HepG2 (cell line): ENCODE results near the gene DHX34. TPM values are rescaled to one million over a fixed set of nuclear protein-coding genes. Genes with fewer than 3 reads are reported as not detected.

ENCODE experiments used
- BRCA1 ChIP-seq: sonication (generic); formaldehyde crosslinking; IDR thresholded peaks from 2 replicates; pipeline ENCODE4 v1.4.0; 2020; ENCODE audit warnings: missing genetic modification reagents
- DNMT3B ChIP-seq: conservative IDR thresholded peaks from 2 replicates; pipeline ENCODE4 v1.6.1; 2016; ENCODE audit warnings: missing biosample characterization, control low read depth
- HNRNPH1 ChIP-seq: fragments of 200-400 bp; formaldehyde crosslinking; optimal IDR thresholded peaks from 2 replicates; pipeline ENCODE3; 2017; ENCODE audit warnings: mild to moderate bottlenecking, low read depth, low read length
- ZMYM4 ChIP-seq: sonication (generic); formaldehyde crosslinking; IDR thresholded peaks from 2 replicates; pipeline ENCODE4 v1.8.1; 2023; ENCODE audit warnings: mild to moderate bottlenecking, missing genetic modification reagents
- polyA plus RNA-seq, 8 experiments: library from polyadenylated mRNA; depleted of rRNA in 3 of 8; stranded (reverse) in 7 of 8; unstranded in 1 of 8; fragments of >200 nt; fragmentation: Illumina TruSeq in 4 of 8; extraction: Trizol in 4 of 8; gene quantifications; 2 replicates each; pipeline versions ENCODE4 v1.2.1 to v1.2.3, GENCODE V29; 2011 to 2016; ENCODE audit warnings: low read depth in 4 of 8, missing spikeins in 1 of 8, mixed read lengths in 1 of 8; ENCODE audit not compliant: insufficient read depth in 1 of 8
- total RNA-seq, 5 experiments: library from RNA; depleted of rRNA; stranded (reverse); fragments of >200 nt; fragmentation: Illumina TruSeq; extraction: Trizol; gene quantifications; 2 replicates each; pipeline ENCODE4 v1.2.3, GENCODE V29; 2016; ENCODE audit warnings: low read depth in 1 of 5
- TF ChIP-seq, protein P1 (sequence below): sonication (generic); formaldehyde crosslinking; IDR thresholded peaks from 2 replicates; pipeline ENCODE4 v1.4.0; 2020; ENCODE audit warnings: missing genetic modification reagents, borderline replicate concordance
- TF ChIP-seq, protein P2 (sequence below): sonication (generic); formaldehyde crosslinking; IDR thresholded peaks from 2 replicates; pipeline ENCODE4 v1.8.0; 2022; ENCODE audit warnings: mild to moderate bottlenecking, missing genetic modification reagents, moderate library complexity
- TF ChIP-seq, protein P3 (sequence below): sonication (generic); formaldehyde crosslinking; IDR thresholded peaks from 2 replicates; pipeline ENCODE4 v1.5.1; 2020; ENCODE audit warnings: mild to moderate bottlenecking, missing genetic modification reagents, borderline replicate concordance
- TF ChIP-seq, protein P4 (sequence below): sonication (generic); formaldehyde crosslinking; IDR thresholded peaks from 2 replicates; pipeline ENCODE4 v1.8.0; 2022; ENCODE audit warnings: missing genetic modification reagents, mild to moderate bottlenecking, inconsistent platforms, borderline replicate concordance
- TF ChIP-seq, protein P5 (sequence below): sonication (generic); formaldehyde crosslinking; IDR thresholded peaks from 2 replicates; pipeline ENCODE4 v1.5.0; 2020; ENCODE audit warnings: mild to moderate bottlenecking, missing genetic modification reagents

Gene DHX34
- total and polyA plus RNA-seq, 2 of the 13 experiments (the other 11 are each of a cell fraction or from before 2014, with no cell fraction given) = 9.2 to 12.0 TPM

DNA sequence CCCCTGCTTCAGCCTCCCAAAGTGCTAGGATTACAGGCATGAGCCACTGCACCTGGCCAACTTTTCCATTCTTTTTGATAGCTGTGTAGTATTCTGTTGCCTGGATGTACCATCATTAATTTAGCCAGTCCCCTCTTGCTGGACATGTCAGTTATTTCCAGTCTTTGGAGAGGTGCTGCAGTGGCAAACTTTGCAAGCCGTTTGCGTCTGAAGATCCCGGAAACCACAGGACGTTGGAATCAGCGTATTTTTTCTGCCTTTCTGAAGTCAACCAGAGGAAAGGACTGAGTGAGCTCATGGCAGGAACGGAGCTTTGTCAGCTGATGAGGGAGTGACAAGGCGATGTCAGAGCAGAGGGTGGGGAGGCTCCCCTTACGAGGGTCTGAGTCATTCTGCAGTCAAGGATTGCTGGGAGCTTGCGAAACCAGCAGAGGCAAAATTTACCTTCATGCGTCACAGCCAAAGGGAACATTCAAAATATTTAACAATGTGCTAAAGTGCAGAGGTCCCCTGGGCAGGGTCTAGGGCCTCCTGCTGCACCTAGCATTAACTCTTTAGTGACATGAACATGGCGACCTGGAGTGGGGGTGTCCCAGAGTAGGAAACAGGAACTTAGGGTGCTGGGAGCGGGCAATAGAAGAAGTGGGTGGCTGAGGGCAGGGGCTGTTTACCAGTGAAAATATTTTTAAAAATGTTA is 33.8 kb upstream of the DHX34 start (continued):
- TF ChIP-seq, protein P1, sequence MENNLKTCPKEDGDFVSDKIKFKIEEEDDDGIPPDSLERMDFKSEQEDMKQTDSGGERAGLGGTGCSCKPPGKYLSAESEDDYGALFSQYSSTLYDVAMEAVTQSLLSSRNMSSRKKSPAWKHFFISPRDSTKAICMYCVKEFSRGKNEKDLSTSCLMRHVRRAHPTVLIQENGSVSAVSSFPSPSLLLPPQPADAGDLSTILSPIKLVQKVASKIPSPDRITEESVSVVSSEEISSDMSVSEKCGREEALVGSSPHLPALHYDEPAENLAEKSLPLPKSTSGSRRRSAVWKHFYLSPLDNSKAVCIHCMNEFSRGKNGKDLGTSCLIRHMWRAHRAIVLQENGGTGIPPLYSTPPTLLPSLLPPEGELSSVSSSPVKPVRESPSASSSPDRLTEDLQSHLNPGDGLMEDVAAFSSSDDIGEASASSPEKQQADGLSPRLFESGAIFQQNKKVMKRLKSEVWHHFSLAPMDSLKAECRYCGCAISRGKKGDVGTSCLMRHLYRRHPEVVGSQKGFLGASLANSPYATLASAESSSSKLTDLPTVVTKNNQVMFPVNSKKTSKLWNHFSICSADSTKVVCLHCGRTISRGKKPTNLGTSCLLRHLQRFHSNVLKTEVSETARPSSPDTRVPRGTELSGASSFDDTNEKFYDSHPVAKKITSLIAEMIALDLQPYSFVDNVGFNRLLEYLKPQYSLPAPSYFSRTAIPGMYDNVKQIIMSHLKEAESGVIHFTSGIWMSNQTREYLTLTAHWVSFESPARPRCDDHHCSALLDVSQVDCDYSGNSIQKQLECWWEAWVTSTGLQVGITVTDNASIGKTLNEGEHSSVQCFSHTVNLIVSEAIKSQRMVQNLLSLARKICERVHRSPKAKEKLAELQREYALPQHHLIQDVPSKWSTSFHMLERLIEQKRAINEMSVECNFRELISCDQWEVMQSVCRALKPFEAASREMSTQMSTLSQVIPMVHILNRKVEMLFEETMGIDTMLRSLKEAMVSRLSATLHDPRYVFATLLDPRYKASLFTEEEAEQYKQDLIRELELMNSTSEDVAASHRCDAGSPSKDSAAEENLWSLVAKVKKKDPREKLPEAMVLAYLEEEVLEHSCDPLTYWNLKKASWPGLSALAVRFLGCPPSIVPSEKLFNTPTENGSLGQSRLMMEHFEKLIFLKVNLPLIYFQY = 0 out of 2 replicates have a peak, but pooled peaks have one; percentile 43
- TF ChIP-seq ZMYM4 = peak; percentile 82
- TF ChIP-seq, protein P2, sequence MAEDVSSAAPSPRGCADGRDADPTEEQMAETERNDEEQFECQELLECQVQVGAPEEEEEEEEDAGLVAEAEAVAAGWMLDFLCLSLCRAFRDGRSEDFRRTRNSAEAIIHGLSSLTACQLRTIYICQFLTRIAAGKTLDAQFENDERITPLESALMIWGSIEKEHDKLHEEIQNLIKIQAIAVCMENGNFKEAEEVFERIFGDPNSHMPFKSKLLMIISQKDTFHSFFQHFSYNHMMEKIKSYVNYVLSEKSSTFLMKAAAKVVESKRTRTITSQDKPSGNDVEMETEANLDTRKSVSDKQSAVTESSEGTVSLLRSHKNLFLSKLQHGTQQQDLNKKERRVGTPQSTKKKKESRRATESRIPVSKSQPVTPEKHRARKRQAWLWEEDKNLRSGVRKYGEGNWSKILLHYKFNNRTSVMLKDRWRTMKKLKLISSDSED (CRISPR knock-in tag) = no peak
- TF ChIP-seq BRCA1 (CRISPR knock-in tag) = peak; percentile 84; the same call in 1 of the 2 replicates
- TF ChIP-seq, protein P3, sequence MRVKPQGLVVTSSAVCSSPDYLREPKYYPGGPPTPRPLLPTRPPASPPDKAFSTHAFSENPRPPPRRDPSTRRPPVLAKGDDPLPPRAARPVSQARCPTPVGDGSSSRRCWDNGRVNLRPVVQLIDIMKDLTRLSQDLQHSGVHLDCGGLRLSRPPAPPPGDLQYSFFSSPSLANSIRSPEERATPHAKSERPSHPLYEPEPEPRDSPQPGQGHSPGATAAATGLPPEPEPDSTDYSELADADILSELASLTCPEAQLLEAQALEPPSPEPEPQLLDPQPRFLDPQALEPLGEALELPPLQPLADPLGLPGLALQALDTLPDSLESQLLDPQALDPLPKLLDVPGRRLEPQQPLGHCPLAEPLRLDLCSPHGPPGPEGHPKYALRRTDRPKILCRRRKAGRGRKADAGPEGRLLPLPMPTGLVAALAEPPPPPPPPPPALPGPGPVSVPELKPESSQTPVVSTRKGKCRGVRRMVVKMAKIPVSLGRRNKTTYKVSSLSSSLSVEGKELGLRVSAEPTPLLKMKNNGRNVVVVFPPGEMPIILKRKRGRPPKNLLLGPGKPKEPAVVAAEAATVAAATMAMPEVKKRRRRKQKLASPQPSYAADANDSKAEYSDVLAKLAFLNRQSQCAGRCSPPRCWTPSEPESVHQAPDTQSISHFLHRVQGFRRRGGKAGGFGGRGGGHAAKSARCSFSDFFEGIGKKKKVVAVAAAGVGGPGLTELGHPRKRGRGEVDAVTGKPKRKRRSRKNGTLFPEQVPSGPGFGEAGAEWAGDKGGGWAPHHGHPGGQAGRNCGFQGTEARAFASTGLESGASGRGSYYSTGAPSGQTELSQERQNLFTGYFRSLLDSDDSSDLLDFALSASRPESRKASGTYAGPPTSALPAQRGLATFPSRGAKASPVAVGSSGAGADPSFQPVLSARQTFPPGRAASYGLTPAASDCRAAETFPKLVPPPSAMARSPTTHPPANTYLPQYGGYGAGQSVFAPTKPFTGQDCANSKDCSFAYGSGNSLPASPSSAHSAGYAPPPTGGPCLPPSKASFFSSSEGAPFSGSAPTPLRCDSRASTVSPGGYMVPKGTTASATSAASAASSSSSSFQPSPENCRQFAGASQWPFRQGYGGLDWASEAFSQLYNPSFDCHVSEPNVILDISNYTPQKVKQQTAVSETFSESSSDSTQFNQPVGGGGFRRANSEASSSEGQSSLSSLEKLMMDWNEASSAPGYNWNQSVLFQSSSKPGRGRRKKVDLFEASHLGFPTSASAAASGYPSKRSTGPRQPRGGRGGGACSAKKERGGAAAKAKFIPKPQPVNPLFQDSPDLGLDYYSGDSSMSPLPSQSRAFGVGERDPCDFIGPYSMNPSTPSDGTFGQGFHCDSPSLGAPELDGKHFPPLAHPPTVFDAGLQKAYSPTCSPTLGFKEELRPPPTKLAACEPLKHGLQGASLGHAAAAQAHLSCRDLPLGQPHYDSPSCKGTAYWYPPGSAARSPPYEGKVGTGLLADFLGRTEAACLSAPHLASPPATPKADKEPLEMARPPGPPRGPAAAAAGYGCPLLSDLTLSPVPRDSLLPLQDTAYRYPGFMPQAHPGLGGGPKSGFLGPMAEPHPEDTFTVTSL = peak; percentile 48; the same call in 1 of the 2 replicates
- 0 out of 2 replicates have a peak, but pooled peaks have one; percentile 48 for TF ChIP-seq DNMT3B (CRISPR knock-in tag)
- TF ChIP-seq, protein P4, sequence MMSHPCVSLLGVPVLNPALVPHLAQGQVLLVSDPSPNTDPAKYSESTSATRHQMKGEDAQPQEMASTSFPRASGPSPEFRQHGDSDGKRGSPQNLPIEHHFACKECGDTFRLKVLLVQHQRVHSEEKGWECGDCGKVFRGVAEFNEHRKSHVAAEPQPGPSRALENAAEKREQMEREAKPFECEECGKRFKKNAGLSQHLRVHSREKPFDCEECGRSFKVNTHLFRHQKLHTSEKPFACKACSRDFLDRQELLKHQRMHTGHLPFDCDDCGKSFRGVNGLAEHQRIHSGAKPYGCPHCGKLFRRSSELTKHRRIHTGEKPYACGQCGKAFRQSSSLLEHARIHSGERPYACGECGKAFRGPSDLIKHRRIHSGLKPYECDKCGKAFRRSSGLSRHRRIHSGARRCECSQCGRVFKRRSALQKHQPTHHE (CRISPR knock-in tag) = peak; percentile 53; the same call in 1 of the 2 replicates
- no peak for TF ChIP-seq HNRNPH1
- TF ChIP-seq, protein P5, sequence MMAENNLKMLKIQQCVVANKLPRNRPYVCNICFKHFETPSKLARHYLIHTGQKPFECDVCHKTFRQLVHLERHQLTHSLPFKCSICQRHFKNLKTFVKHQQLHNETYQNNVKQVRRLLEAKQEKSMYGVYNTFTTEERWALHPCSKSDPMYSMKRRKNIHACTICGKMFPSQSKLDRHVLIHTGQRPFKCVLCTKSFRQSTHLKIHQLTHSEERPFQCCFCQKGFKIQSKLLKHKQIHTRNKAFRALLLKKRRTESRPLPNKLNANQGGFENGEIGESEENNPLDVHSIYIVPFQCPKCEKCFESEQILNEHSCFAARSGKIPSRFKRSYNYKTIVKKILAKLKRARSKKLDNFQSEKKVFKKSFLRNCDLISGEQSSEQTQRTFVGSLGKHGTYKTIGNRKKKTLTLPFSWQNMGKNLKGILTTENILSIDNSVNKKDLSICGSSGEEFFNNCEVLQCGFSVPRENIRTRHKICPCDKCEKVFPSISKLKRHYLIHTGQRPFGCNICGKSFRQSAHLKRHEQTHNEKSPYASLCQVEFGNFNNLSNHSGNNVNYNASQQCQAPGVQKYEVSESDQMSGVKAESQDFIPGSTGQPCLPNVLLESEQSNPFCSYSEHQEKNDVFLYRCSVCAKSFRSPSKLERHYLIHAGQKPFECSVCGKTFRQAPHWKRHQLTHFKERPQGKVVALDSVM (CRISPR knock-in tag) = no peak
